ENCODE data around the gene GNL1. TPM values are rescaled to one million over a fixed set of nuclear protein-coding genes. Genes with fewer than 3 reads are reported as not detected.

The GNL1 gene
- polyA plus RNA-seq, 1 donor (not counting 4 experiments of a cell fraction or from before 2014, with no cell fraction given) = 39.5 TPM

- Histone ChIP-seq H3K9me1 (ENCODE audit: control insufficient read depth, extremely low read depth, insufficient read depth, low read length) (no peaks in the 10 kb centered on the region), H3K4me3 (ENCODE audit: control insufficient read depth in 2 of 3, extremely low read depth in 1 of 3, insufficient read depth in 2 of 3, low read depth in 1 of 3, low read length in 3 of 3) (peak overlapping the region; percentile 62 to 89 (median 87)), H3K9me3 (ENCODE audit: control insufficient read depth, low read depth, low read length) (no peaks in the 10 kb centered on the region), H3K27ac (ENCODE audit: control insufficient read depth, insufficient read depth, low read length) (peak overlapping the region; percentile 97), H3K4me2 (ENCODE audit: control insufficient read depth, extremely low read depth, insufficient read depth, low read depth, low read length) (peak overlapping the region; percentile 87), H4K20me1 (ENCODE audit: control insufficient read depth, extremely low read depth, insufficient read depth, low read length) (peaks cover 17% of the 10 kb centered on the region), H3K9ac (ENCODE audit: control insufficient read depth, extremely low read depth, insufficient read depth, low read length) (peak overlapping the region; percentile 98), H2AFZ (ENCODE audit: control insufficient read depth, low read length) (peak overlapping the region; percentile 98), H3K27me3 (ENCODE audit: control insufficient read depth, extremely low read depth, insufficient read depth, low read length) (no peaks in the 10 kb centered on the region), H3K4me1 (ENCODE audit: control insufficient read depth, extremely low read depth, insufficient read depth, low read length) (peaks cover 19% of the 10 kb centered on the region), H3K79me2 (ENCODE audit: control insufficient read depth, insufficient read depth, low read length) (peaks cover 49% of the 10 kb centered on the region), H3K36me3 (ENCODE audit: control insufficient read depth in 2 of 2, extremely low read depth in 1 of 2, insufficient read depth in 2 of 2, low read length in 2 of 2) (peaks cover 6 to 13% of the 10 kb centered on the region in 2 experiments)
- TF ChIP-seq CTCF (optimal IDR thresholded peaks at IDR 0.05 in 1 of 3, IDR thresholded peaks at IDR 0.05 in 1 of 3, conservative IDR thresholded peaks at IDR 0.05 in 1 of 3; ENCODE audit: extremely low read depth in 1 of 3, insufficient read depth in 2 of 3, low read length in 3 of 3) (no peak), EZH2 (IDR thresholded peaks at IDR 0.05; ENCODE audit: low read length) (no peak)
- DNase-seq (ENCODE audit: low read depth, low spot score) = no peak
- dilution Hi-C loops (cut with MboI; ENCODE audit: extremely low pct_ligation_motif_present, low sequenced_read_pairs) = no loop called here
- no peak for FAIRE-seq
Measured at GRCh38 chr6:30571762-30572082, 15.4 kb upstream of the GNL1 start.

- peaks cover 46% of the 10 kb centered on the region for H3K79me2 ChIP-seq (ENCODE audit: control insufficient read depth, insufficient read depth, low read length)
- no peaks in the 10 kb centered on the region for H3K27me3 ChIP-seq (ENCODE audit: control insufficient read depth, extremely low read depth, insufficient read depth, low read length)
- H3K9me1 ChIP-seq (ENCODE audit: control insufficient read depth, extremely low read depth, insufficient read depth, low read length) = no peaks in the 10 kb centered on the region
- H4K20me1 ChIP-seq (ENCODE audit: control insufficient read depth, extremely low read depth, insufficient read depth, low read length) = peaks cover 14% of the 10 kb centered on the region
- TF ChIP-seq CTCF (optimal IDR thresholded peaks at IDR 0.05 in 1 of 3, IDR thresholded peaks at IDR 0.05 in 1 of 3, conservative IDR thresholded peaks at IDR 0.05 in 1 of 3; ENCODE audit: extremely low read depth in 1 of 3, insufficient read depth in 2 of 3, low read length in 3 of 3) (no peak), EZH2 (IDR thresholded peaks at IDR 0.05; ENCODE audit: low read length) (no peak)
- dilution Hi-C loops (cut with MboI; ENCODE audit: extremely low pct_ligation_motif_present, low sequenced_read_pairs) = no loop called here
- peak within 1 kb of the TSS; percentile 98 for H3K9ac ChIP-seq (ENCODE audit: control insufficient read depth, extremely low read depth, insufficient read depth, low read length)
- H3K4me2 ChIP-seq (ENCODE audit: control insufficient read depth, extremely low read depth, insufficient read depth, low read depth, low read length) = peak within 1 kb of the TSS; percentile 87
- H3K4me1 ChIP-seq (ENCODE audit: control insufficient read depth, extremely low read depth, insufficient read depth, low read length) = peaks cover 19% of the 10 kb centered on the region
- H3K9me3 ChIP-seq (ENCODE audit: control insufficient read depth, low read depth, low read length) = no peaks in the 10 kb centered on the region
- peak within 1 kb of the TSS; percentile 62 to 89 (median 87) for H3K4me3 ChIP-seq (ENCODE audit: control insufficient read depth in 2 of 3, extremely low read depth in 1 of 3, insufficient read depth in 2 of 3, low read depth in 1 of 3, low read length in 3 of 3)
- H3K27ac ChIP-seq (ENCODE audit: control insufficient read depth, insufficient read depth, low read length) = peak within 1 kb of the TSS; percentile 97
- peaks cover 3 to 10% of the 10 kb centered on the region in 2 experiments for H3K36me3 ChIP-seq (ENCODE audit: control insufficient read depth in 2 of 2, extremely low read depth in 1 of 2, insufficient read depth in 2 of 2, low read length in 2 of 2)
- DNase-seq (ENCODE audit: low read depth, low spot score) (peak; percentile 78), FAIRE-seq (no peak)
- H2AFZ ChIP-seq (ENCODE audit: control insufficient read depth, low read length) = peak within 1 kb of the TSS; percentile 99
Measured at GRCh38 chr6:30571075-30571761, 14.9 kb upstream of the GNL1 start, which contains the start of gene ABCF1. Gene ABCF1 (plus strand): TSS chr6:30571442. CDS start chr6:30571488, 46 bp downstream.
